NCI-H1105 treated with DMSO at 0.1 percent for 48 hours (cell line): ENCODE data around the gene CPN2.

Experiments used
- DNase-seq: peaks from one replicate; lab custom pipeline; 2025; lab: John Stamatoyannopoulos, UW

CPN2 gene

DNA sequence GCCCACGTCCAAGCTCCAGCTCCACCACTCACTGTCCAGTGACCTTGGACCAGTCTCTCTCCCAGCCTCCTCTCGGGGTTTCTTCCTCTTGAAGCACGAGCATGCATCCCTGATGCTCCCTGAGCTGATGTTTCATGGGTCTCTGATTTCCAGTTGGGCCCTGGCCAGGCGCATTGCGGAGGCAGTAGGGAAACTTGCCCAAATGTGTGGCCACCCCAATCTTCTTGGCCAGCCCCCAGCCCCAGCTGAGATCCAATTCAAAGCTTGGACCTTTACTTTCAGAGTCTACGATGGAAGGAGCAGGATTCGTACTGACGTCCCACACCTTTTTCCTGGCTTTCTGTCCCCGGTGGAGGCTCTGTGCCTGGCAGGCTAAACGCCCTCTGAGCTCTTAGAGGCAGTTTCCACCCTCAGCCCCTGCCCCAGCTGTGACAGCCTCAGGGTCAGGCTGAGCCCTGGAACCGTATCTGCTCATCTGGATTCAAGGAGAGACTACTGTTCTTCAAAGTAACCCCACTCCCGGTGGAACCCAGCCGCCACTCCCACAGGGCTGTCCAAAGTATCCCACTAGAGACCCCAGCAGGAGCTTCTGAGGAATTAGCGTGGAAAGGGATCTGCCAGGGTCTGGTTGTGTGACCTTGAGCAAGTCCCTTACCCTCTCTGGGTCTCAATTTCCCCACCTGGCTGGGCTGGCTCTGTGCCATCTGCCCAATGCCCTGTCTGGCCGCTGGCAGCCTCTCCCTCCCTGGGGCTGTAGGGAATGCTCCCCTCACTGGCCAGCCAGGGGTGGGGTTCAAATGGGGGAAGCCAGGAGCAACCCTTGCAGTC lies 37.4 kb downstream of the CPN2 start:
- no peak for DNase-seq

- DNase-seq: peak; percentile 29
Observed at GRCh38 chr3:194312743-194313281, 38.3 kb downstream of the CPN2 start.

- no peak for DNase-seq
Observed at GRCh38 chr3:194312186-194312742, 38.9 kb downstream of the CPN2 start.

- no peak for DNase-seq
Observed at GRCh38 chr3:194311000-194311399, 40.1 kb downstream of the CPN2 start.

DNA sequence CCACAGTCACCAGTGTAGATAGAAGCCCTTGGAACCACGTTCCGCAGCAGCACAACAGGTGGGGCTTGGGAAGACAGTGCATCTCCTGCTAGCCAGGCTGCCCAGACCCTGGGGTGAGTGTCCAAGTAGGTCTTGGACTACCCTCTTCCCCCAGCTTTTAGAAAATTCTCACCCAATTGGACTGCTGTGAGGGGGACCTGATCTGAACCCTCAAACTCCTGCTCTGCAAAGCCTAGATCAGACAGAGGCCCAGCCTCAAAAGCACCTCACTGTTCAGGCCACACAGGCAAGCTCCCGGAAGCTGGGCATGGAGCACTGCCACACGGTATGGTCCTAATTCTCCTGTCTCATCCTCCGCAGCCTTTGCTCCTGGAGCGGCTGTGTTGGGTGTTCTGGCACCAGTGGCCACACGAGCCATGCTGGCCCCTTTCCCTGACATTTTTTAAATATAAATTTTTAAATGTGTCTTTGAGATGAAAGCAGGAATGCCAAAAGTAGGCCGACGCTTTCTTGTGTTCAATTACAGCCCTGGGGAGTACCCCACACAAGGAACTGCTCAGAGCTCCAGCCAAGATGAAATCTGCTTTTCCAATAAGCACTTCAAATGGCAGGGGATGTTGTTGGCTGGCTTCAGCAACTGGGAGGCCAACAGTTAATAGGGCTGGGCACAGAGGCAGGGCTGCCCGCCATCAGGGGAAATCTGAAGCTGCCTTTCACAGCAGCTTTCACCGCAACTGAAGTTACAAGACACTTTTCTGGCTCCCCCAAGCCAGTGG lies 40.9 kb downstream of the CPN2 start:
- no peak for DNase-seq

- DNase-seq: peak; percentile 93
Observed at GRCh38 chr3:194308601-194309449, 42.3 kb downstream of the CPN2 start.

GRCh38 chr3:194307849-194308248 lies 43.3 kb downstream of the CPN2 start:
- DNase-seq: no peak

- no peak for DNase-seq
Observed at GRCh38 chr3:194306771-194307640, 44.1 kb downstream of the CPN2 start.

DNA sequence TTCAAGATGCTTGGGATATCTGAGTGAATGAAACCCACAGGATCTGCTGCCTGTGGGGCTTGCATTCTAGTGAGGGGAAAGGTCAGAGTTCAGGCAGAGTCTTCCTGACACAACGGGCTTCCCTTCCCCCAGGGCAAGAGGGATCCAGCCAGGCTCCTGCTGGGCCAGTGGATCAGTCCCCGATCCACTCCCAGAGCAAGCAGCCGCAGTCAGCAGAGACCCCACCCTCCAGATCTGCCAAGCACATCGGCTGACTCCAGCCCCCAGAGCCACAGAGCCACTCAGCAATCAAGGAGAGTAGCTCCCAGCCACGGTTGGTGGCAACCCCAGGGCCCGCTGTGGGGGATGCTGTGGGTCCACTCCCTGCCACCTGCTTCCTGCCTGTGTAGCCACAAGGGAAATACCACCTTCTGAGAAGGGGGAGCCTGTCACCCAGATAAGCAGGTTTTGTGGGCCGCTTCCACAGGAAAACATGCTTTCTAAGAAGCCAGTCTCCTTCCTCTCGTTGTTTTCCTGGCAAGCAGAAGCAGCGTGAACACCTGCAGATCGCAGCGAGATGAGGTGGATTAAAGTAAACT lies 44.9 kb downstream of the CPN2 start:
- no peak for DNase-seq

DNA sequence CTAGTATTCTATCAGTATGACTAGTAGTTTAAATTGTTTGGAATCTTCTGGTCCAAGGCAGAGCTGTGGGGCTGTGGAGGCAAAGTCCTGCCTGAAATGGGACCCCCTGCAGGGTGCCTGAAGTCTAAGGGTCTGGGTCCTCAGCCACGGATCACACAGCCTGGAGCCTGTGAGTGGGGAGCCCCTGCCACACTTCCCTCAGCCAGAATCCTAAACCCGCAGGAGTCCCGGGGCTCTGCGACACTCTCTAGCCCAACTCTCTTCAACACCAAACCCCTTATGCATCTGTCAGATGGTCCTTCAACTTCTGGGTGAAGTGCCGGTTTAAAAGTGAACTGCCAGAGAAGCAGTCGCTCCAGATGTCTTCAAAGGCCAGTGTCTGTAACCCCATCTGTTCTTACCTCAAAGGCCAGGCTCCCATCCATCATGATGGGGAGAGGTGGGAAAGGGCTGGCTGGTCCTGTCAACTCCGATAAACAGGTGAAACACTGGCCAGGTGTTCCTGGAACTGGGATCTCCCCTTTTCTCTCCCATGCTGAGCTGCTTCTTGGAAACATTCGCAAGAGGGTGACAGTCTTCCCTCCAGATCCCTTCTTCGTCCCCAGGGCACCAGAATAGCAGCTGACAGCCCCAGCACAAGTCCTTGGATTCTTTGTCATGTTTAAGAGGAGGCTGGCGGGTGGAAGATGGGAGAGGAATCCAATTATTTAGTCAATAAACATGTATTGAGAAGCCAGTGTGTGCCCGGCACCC lies 45.6 kb downstream of the CPN2 start:
- DNase-seq: no peak

- DNase-seq: no peak
Observed at GRCh38 chr3:194304186-194304917, 46.8 kb downstream of the CPN2 start.

- DNase-seq: no peak
Observed at GRCh38 chr3:194303749-194304148, 47.4 kb downstream of the CPN2 start.

GRCh38 chr3:194301730-194302129 lies 49.4 kb downstream of the CPN2 start:
- no peak for DNase-seq

GRCh38 chr3:194300936-194301335 lies 50.2 kb downstream of the CPN2 start:
- DNase-seq: no peak

GRCh38 chr3:194300382-194300758 lies 50.8 kb downstream of the CPN2 start:
- no peak for DNase-seq

- no peak for DNase-seq
Observed at GRCh38 chr3:194298331-194299227, 52.5 kb downstream of the CPN2 start.

GRCh38 chr3:194296454-194297263 lies 54.5 kb downstream of the CPN2 start:
- no peak for DNase-seq
